Neuronal stem cell (in vitro differentiated cells): Measurements from ENCODE around the gene SH3BGR. TPM values are rescaled to one million over a fixed set of nuclear protein-coding genes. Genes with fewer than 3 reads are reported as not detected.

Experiments used
- DNase-seq: peaks from one replicate; pipeline ENCODE4 v3.0.0-alpha.2; 2013; ENCODE audit warnings: low spot score
- H2AFZ ChIP-seq: one replicate; pipeline ENCODE4 v1.6.1; 2013; ENCODE audit warnings: mild to moderate bottlenecking, low read length, inconsistent platforms
- H2AK5ac ChIP-seq: 2 replicates; pipeline ENCODE4 v1.6.1; 2013; ENCODE audit warnings: low read depth, mild to moderate bottlenecking, inconsistent platforms, low read length, moderate library complexity, mixed read lengths
- H2BK120ac ChIP-seq: 2 replicates; pipeline ENCODE4 v1.6.1; 2013; ENCODE audit warnings: low read depth, mild to moderate bottlenecking, inconsistent platforms, low read length, moderate library complexity, mixed read lengths
- H2BK12ac ChIP-seq: one replicate; pipeline ENCODE4 v1.6.1; 2013; ENCODE audit warnings: low read length, inconsistent platforms
- H2BK15ac ChIP-seq: 2 replicates; pipeline ENCODE4 v1.6.1; 2013; ENCODE audit warnings: mild to moderate bottlenecking, low read length, inconsistent platforms, mixed read lengths
- H2BK5ac ChIP-seq: one replicate; pipeline ENCODE4 v1.6.1; 2013; ENCODE audit warnings: inconsistent platforms, mild to moderate bottlenecking, low read length, moderate library complexity
- H3K14ac ChIP-seq: one replicate; pipeline ENCODE4 v1.6.1; 2013; ENCODE audit warnings: low read length, inconsistent platforms
- H3K18ac ChIP-seq: 2 replicates; pipeline ENCODE4 v1.6.1; 2013; ENCODE audit warnings: low read length, inconsistent platforms
- H3K23ac ChIP-seq: 2 replicates; pipeline ENCODE4 v1.6.1; 2013; ENCODE audit warnings: low read depth, mild to moderate bottlenecking, mixed read lengths, low read length, inconsistent platforms; ENCODE audit not compliant: poor library complexity
- H3K27ac ChIP-seq: replicated peaks from 3 replicates; pipeline ENCODE4 v1.5.1; 2013; ENCODE audit warnings: low read length, inconsistent platforms
- H3K27me3 ChIP-seq, 3 experiments: 2 replicates each; pipeline ENCODE4 v1.6.1; 2013; ENCODE audit warnings: low read length in 3 of 3, mild to moderate bottlenecking in 2 of 3, inconsistent platforms in 1 of 3, low read depth in 1 of 3, mixed read lengths in 1 of 3, moderate library complexity in 1 of 3; ENCODE audit not compliant: control insufficient read depth in 3 of 3, insufficient read depth in 3 of 3
- H3K36me3 ChIP-seq, 2 donors: replicated peaks in 1 of 2; 2 replicates each; pipeline ENCODE4 v1.6.1; 2013; ENCODE audit warnings: low read length in 2 of 2; ENCODE audit not compliant: control insufficient read depth in 2 of 2, insufficient read depth in 2 of 2
- H3K4ac ChIP-seq: 2 replicates; pipeline ENCODE4 v1.6.1; 2013; ENCODE audit warnings: inconsistent platforms, mild to moderate bottlenecking, low read length, moderate library complexity
- H3K4me1 ChIP-seq, 2 donors: 1 replicate in 1 of 2; 2 replicates in 1 of 2; pipeline ENCODE4 v1.6.1; 2013; ENCODE audit warnings: low read length in 2 of 2, low read depth in 1 of 2; ENCODE audit not compliant: control insufficient read depth in 2 of 2, insufficient read depth in 1 of 2
- H3K4me2 ChIP-seq: one replicate; pipeline ENCODE4 v1.6.1; 2013; ENCODE audit warnings: mild to moderate bottlenecking, low read length, inconsistent platforms; ENCODE audit not compliant: insufficient read depth, poor library complexity, severe bottlenecking
- H3K4me3 ChIP-seq, 2 donors: 2 replicates each; pipeline ENCODE4 v1.5.1; 2013; ENCODE audit warnings: low read length in 2 of 2, mild to moderate bottlenecking in 2 of 2, inconsistent platforms in 1 of 2, moderate library complexity in 1 of 2
- H3K79me1 ChIP-seq: one replicate; pipeline ENCODE4 v1.6.1; 2013; ENCODE audit warnings: low read depth, mild to moderate bottlenecking, inconsistent platforms, low read length, moderate library complexity
- H3K9ac ChIP-seq: one replicate; pipeline ENCODE4 v1.6.1; 2013; ENCODE audit warnings: mild to moderate bottlenecking, low read depth, low read length, inconsistent platforms; ENCODE audit not compliant: poor library complexity
- H3K9me3 ChIP-seq, 2 donors: replicated peaks in 1 of 2; 2 replicates each; pipeline versions ENCODE3 to v1.6.1; 2013; ENCODE audit warnings: low read length in 2 of 2, mild to moderate bottlenecking in 2 of 2, inconsistent platforms in 1 of 2, low read depth in 1 of 2, mixed read lengths in 1 of 2, moderate library complexity in 1 of 2; ENCODE audit not compliant: control insufficient read depth in 2 of 2, insufficient read depth in 1 of 2
- H4K8ac ChIP-seq: one replicate; pipeline ENCODE4 v1.6.1; 2013; ENCODE audit warnings: low read depth, mild to moderate bottlenecking, inconsistent platforms, low read length, moderate library complexity
- H4K91ac ChIP-seq: one replicate; pipeline ENCODE4 v1.6.1; 2013; ENCODE audit warnings: low read length, low read depth, mild to moderate bottlenecking, inconsistent platforms; ENCODE audit not compliant: poor library complexity
- WGBS, 2 donors: extraction: QIAGEN DNeasy Blood & Tissue Kit; methylation state at CpG; one replicate each; pipeline ENCODE4 v1.1.7; 2013; ENCODE audit warnings: missing lambda C conversion rate in 2 of 2, mixed read lengths in 1 of 2; ENCODE audit not compliant: insufficient read length in 2 of 2, insufficient replicate concordance in 1 of 2; ENCODE audit errors: extremely low coverage in 2 of 2; 5-methylcytosine and 5-hydroxymethylcytosine counted together
- small RNA-seq: library from polyadenylated mRNA; stranded (forward); fragments of <200 nt; extraction: miRNeasy Mini kit (QIAGEN cat#:217004); gene quantifications from one replicate; pipeline ENCODE3, GENCODE V24; 2013; ENCODE audit not compliant: insufficient read depth

Gene SH3BGR

GRCh38 chr21:39564200-39564599 lies 112.4 kb downstream of the SH3BGR start:
- Histone ChIP-seq H3K27me3 (no peaks in the 10 kb centered on the region), H3K27ac (no peak overlapping the region), H3K9ac (no peak overlapping the region), H2BK5ac (no peak overlapping the region), H3K4me1 (peaks cover 0 to 3% of the 10 kb centered on the region in 2 donors), H3K36me3 (no peaks in the 10 kb centered on the region), H3K4me2 (no peak overlapping the region), H2AK5ac (no peak overlapping the region), H3K23ac (no peak overlapping the region), H3K4me3 (no peak overlapping the region), H4K91ac (no peak overlapping the region), H3K4ac (no peak overlapping the region), H2BK120ac (no peak overlapping the region), H3K9me3 (peaks cover 0 to 4% of the 10 kb centered on the region in 2 donors), H3K18ac (no peak overlapping the region), H2BK15ac (no peak overlapping the region), H4K8ac (no peak overlapping the region), H3K79me1 (no peaks in the 10 kb centered on the region), H3K14ac (no peak overlapping the region), H2AFZ (no peak overlapping the region), H2BK12ac (no peak overlapping the region)
- DNase-seq = no peak
- WGBS, 2 donors = no CpG with 5 or more reads among the region's 3 CpGs

Small RNA genes lying within 50 kb of the gene (small RNA-seq; reads per million reads assigned to genes)
- gene MIR6508 = not detected
